Astrocyte of the spinal cord (primary cell): Measurements from ENCODE around the gene FNDC7.
"Not testable (repeated sequence)": the region's sequence is repeated elsewhere in the genome, so short reads cannot be mapped to it uniquely, and the experiment has no call there.

Experiments
- DNase-seq: peaks from one replicate; pipeline ENCODE4 v3.0.0; 2011; ENCODE audit warnings: low read depth, low spot score
- H3K4me3 ChIP-seq: 2 replicates; pipeline ENCODE4 v1.5.1; 2011; ENCODE audit warnings: low read depth, mild to moderate bottlenecking, low read length, moderate library complexity
- CTCF ChIP-seq: IDR thresholded peaks from 2 replicates; pipeline ENCODE4 v1.5.1; 2012; ENCODE audit warnings: low read depth, mild to moderate bottlenecking, low read length, inconsistent platforms
- in situ Hi-C: cut with HindIII; loops from 2 replicates; pipeline ENCODE4 v1.10.0; 2017; ENCODE audit warnings: low sequenced_read_pairs

Gene FNDC7

GRCh38 chr1:108669679-108670078 lies 43.0 kb upstream of the FNDC7 start:
- in situ Hi-C loops, result no loop called here
- no peak for TF ChIP-seq CTCF
- H3K4me3 ChIP-seq, result no peak overlapping the region
- DNase-seq, result no peak

- no peak for TF ChIP-seq CTCF
- DNase-seq, result no peak
- in situ Hi-C loops, result no loop called here
- no peak overlapping the region for H3K4me3 ChIP-seq
Observed at GRCh38 chr1:108670131-108670773, 42.5 kb upstream of the FNDC7 start.

- no peak for DNase-seq
- in situ Hi-C loops, result no loop called here
- no peak overlapping the region for H3K4me3 ChIP-seq
- TF ChIP-seq CTCF, result no peak
Observed at GRCh38 chr1:108671143-108671542, 41.6 kb upstream of the FNDC7 start.

- in situ Hi-C loops, result no loop called here
- TF ChIP-seq CTCF, result no peak
- DNase-seq, result no peak
- no peak overlapping the region for H3K4me3 ChIP-seq
Observed at GRCh38 chr1:108678706-108679105, 34.0 kb upstream of the FNDC7 start.

GRCh38 chr1:108679586-108680213 lies 33.0 kb upstream of the FNDC7 start:
- DNase-seq, result no peak
- H3K4me3 ChIP-seq, result no peak overlapping the region
- TF ChIP-seq CTCF, result no peak
- in situ Hi-C loops, result no loop called here

- DNase-seq, in situ Hi-C loops, H3K4me3 ChIP-seq: not testable (repeated sequence)
Observed at GRCh38 chr1:108681701-108682100, 31.0 kb upstream of the FNDC7 start.

- no peak for DNase-seq
- H3K4me3 ChIP-seq, result no peak overlapping the region
- no peak for TF ChIP-seq CTCF
- in situ Hi-C loops, result no loop called here
Observed at GRCh38 chr1:108685529-108685928, 27.2 kb upstream of the FNDC7 start.
